ENCODE data around the gene ZBTB32. TPM values are rescaled to one million over a fixed set of nuclear protein-coding genes. Genes with fewer than 3 reads are reported as not detected.

The ZBTB32 gene
- total RNA-seq, 1 experiment from 2014 or later = not detected

GRCh38 chr19:35715355-35715809 lies 11.0 kb downstream of the ZBTB32 start:
- peaks cover 3 to 5% of the 10 kb centered on the region in 2 experiments; a peak in 3 of 4 replicates for H3K36me3 ChIP-seq (ENCODE audit: control insufficient read depth in 1 of 2, insufficient read depth in 2 of 2, low read length in 2 of 2)
- ATAC-seq (no peak), DNase-seq (ENCODE audit: low read depth, low spot score) (no peak)
- peak overlapping the region; percentile 91 for H3K9ac ChIP-seq (ENCODE audit: low read length)
- H3K9me2 ChIP-seq (ENCODE audit: insufficient read depth) = no peaks in the 10 kb centered on the region
- ChIA-PET CTCF (no interaction called here), RAD21 (ENCODE audit: low non-redundant PET in 1 of 2, low total read pairs in 2 of 2, uncharacterized antibody in 2 of 2, unreplicated experiment in 2 of 2) (no interaction called here), POLR2A (no interaction called here)
- no TSS peak for BruUV-seq (replicated peaks)
- H4K20me1 ChIP-seq (ENCODE audit: insufficient read depth) = no peaks in the 10 kb centered on the region
- peak overlapping the region; percentile 89 to 94 for H3K4me3 ChIP-seq (replicated peaks in 1 of 2; ENCODE audit: low read depth in 1 of 2, low read length in 2 of 2)
- H3K27ac ChIP-seq (ENCODE audit: low read depth, low read length) = peak overlapping the region; percentile 85
- no peaks in the 10 kb centered on the region for H3K27me3 ChIP-seq (ENCODE audit: insufficient read depth, low read length)
- peaks cover 27% of the 10 kb centered on the region for H3K79me2 ChIP-seq (ENCODE audit: insufficient read depth, low read length)
- H2AFZ ChIP-seq (ENCODE audit: low read depth, low read length, poor library complexity, severe bottlenecking) = no peak overlapping the region
- peak overlapping the region; percentile 81 for H3K4me2 ChIP-seq (ENCODE audit: low read length)
- no peaks in the 10 kb centered on the region for H3K9me3 ChIP-seq (ENCODE audit: control insufficient read depth in 1 of 2, insufficient read depth in 1 of 2, low read depth in 1 of 2, low read length in 2 of 2)
- TF ChIP-seq RAD21 (IDR thresholded peaks at IDR 0.05; ENCODE audit: low read depth) (no peak), EZH2 (IDR thresholded peaks at IDR 0.05) (no peak), SRF (IDR thresholded peaks at IDR 0.05; ENCODE audit: low read depth) (no peak), POLR2AphosphoS5 (IDR thresholded peaks at IDR 0.05; ENCODE audit: low read depth, low read length) (no peak), YY1 (IDR thresholded peaks at IDR 0.05; ENCODE audit: extremely low read depth, insufficient replicate concordance, low read depth, low read length) (no peak), EGR1 (IDR thresholded peaks at IDR 0.05; ENCODE audit: low read depth) (no peak), SP1 (IDR thresholded peaks at IDR 0.05; ENCODE audit: low read depth) (no peak), REST (IDR thresholded peaks at IDR 0.05; ENCODE audit: low read depth) (no peak), EZH2phosphoT487 (IDR thresholded peaks at IDR 0.05; ENCODE audit: borderline replicate concordance) (no peak), TCF7L2 (IDR thresholded peaks at IDR 0.05; ENCODE audit: borderline replicate concordance, extremely low read depth, insufficient read depth, insufficient read length) (no peak), ZFX (IDR thresholded peaks at IDR 0.05) (no peak), FOSL1 (IDR thresholded peaks at IDR 0.05; ENCODE audit: low read depth) (no peak), MAX (IDR thresholded peaks at IDR 0.05) (no peak), ZBTB33 (IDR thresholded peaks at IDR 0.05; ENCODE audit: extremely low read depth, insufficient replicate concordance, low read length) (no peak), ZNF274 (IDR thresholded peaks at IDR 0.05; ENCODE audit: low read depth, low read length) (no peak), ELF1 (IDR thresholded peaks at IDR 0.05; ENCODE audit: borderline replicate concordance, low read depth) (no peak), ATF3 (IDR thresholded peaks at IDR 0.05) (no peak), POLR2A (IDR thresholded peaks at IDR 0.05; ENCODE audit: borderline replicate concordance, extremely low read depth, insufficient read depth, insufficient read length) (no peak), CEBPB (IDR thresholded peaks at IDR 0.05; ENCODE audit: low read depth) (no peak)
- peaks cover 16 to 41% of the 10 kb centered on the region in 2 experiments for H3K4me1 ChIP-seq (ENCODE audit: control insufficient read depth in 1 of 2, insufficient read depth in 2 of 2, low read length in 2 of 2)
- intact Hi-C loops (cut with micrococcal nuclease) = loop anchor here (10.0 kb wide), 1 partner anchor 361 kb away; the partner anchor contains the start of gene FFAR3

Data from HCT116 (cell line).